HG03108 (cell line): ENCODE results near the gene CHD5.

ENCODE experiments used
- ATAC-seq: cut with Tn5 transposase; IDR thresholded peaks from one replicate; pipeline ENCODE4 v1.9.1; 2021; ENCODE audit warnings: moderate library complexity; ENCODE audit not compliant: unreplicated experiment

Gene CHD5

GRCh38 chr1:6117064-6117463 lies 63.1 kb downstream of the CHD5 start:
- ATAC-seq = no peak

- ATAC-seq = no peak
Measured at GRCh38 chr1:6116137-6116536, 64.0 kb downstream of the CHD5 start.

- ATAC-seq = no peak
Measured at GRCh38 chr1:6113745-6114144, 66.4 kb downstream of the CHD5 start.

- ATAC-seq = no peak
Measured at GRCh38 chr1:6113116-6113515, 67.0 kb downstream of the CHD5 start.

GRCh38 chr1:6112690-6113005 lies 67.5 kb downstream of the CHD5 start:
- ATAC-seq = no peak

GRCh38 chr1:6111991-6112689 lies 68.0 kb downstream of the CHD5 start:
- no peak for ATAC-seq

GRCh38 chr1:6111571-6111970 lies 68.5 kb downstream of the CHD5 start:
- ATAC-seq = no peak

GRCh38 chr1:6110326-6110725 lies 69.8 kb downstream of the CHD5 start:
- ATAC-seq = no peak

- ATAC-seq = no peak
Measured at GRCh38 chr1:6109688-6110087, 70.4 kb downstream of the CHD5 start.

GRCh38 chr1:6108937-6109614 lies 71.0 kb downstream of the CHD5 start:
- ATAC-seq = no peak

GRCh38 chr1:6108476-6108875 lies 71.6 kb downstream of the CHD5 start:
- ATAC-seq = no peak

- no peak for ATAC-seq
Measured at GRCh38 chr1:6107409-6108356, 72.4 kb downstream of the CHD5 start.

- no peak for ATAC-seq
Measured at GRCh38 chr1:6106977-6107376, 73.1 kb downstream of the CHD5 start.

GRCh38 chr1:6106321-6106731 lies 73.8 kb downstream of the CHD5 start:
- ATAC-seq = no peak

GRCh38 chr1:6105763-6106162 lies 74.4 kb downstream of the CHD5 start:
- no peak for ATAC-seq

- ATAC-seq = no peak
Measured at GRCh38 chr1:6105218-6105679, 74.9 kb downstream of the CHD5 start.

GRCh38 chr1:6104631-6105030 lies 75.5 kb downstream of the CHD5 start:
- ATAC-seq = no peak

GRCh38 chr1:6103854-6104530 lies 76.1 kb downstream of the CHD5 start:
- no peak for ATAC-seq

GRCh38 chr1:6103111-6103853 lies 76.8 kb downstream of the CHD5 start:
- no peak for ATAC-seq

- no peak for ATAC-seq
Measured at GRCh38 chr1:6102532-6102845, 77.6 kb downstream of the CHD5 start.
